Neural crest cell (in vitro differentiated cells): ENCODE measurements around the gene MORN3. TPM values are rescaled to one million over a fixed set of nuclear protein-coding genes. Genes with fewer than 3 reads are reported as not detected.
A peak's percentile ranks its signal among the peaks of the same experiment; 100 is the strongest.

Experiments used
- DNase-seq: peaks from one replicate; pipeline ENCODE4 v3.0.0; 2021; ENCODE audit warnings: low read depth, mixed read lengths, low spot score
- H3K27ac Mint-ChIP-seq: one replicate; pipeline ENCODE4 v1.8.0; 2021; ENCODE audit warnings: mild to moderate bottlenecking, mixed read lengths; ENCODE audit not compliant: unreplicated experiment
- H3K27me3 Mint-ChIP-seq: 2 replicates; pipeline ENCODE4 v1.8.0; 2021; ENCODE audit warnings: low read depth, mild to moderate bottlenecking, mixed read lengths
- H3K36me3 Mint-ChIP-seq: 2 replicates; pipeline ENCODE4 v1.8.0; 2021; ENCODE audit warnings: low read depth, mild to moderate bottlenecking, mixed read lengths
- H3K4me1 Mint-ChIP-seq: 2 replicates; pipeline ENCODE4 v1.8.0; 2021; ENCODE audit warnings: mixed read lengths
- H3K4me3 Mint-ChIP-seq: one replicate; pipeline ENCODE4 v1.8.0; 2021; ENCODE audit warnings: mild to moderate bottlenecking, mixed read lengths
- H3K9me3 Mint-ChIP-seq: 2 replicates; pipeline ENCODE4 v1.8.0; 2021; ENCODE audit warnings: mixed read lengths
- CTCF ChIP-seq: fragments of 200-600 bp; sonication (generic); conservative IDR thresholded peaks from 2 replicates; pipeline ENCODE4 v1.5.0; 2021; ENCODE audit warnings: antibody characterized with exemption, mild to moderate bottlenecking
- total RNA-seq: library from RNA; stranded (reverse); gene quantifications from 2 replicates; pipeline ENCODE4 v1.2.1, GENCODE V29; 2021

The MORN3 gene
- total RNA-seq, 1 donor from 2014 or later: 0.63 TPM

DNA sequence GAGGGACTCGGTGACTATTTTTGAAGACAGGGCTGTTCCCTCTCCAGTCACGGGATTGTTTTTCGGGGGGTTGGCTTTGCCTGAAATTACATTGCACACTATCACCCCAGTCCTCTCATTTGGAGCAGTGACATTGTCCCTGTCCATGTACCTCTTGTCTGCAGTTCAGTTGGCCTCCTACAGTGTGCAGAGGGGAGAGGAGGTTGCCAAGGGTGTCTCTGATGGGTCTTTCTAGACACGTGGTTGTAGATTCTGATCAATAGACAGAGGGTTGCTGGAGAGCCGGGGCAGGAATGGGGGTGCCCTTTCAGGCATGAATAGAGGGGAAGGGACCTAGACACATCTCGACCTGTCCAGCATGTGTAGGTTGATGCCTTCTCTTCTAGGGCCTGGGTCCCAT, 44.3 kb upstream of the MORN3 start:
- H3K4me3 Mint-ChIP-seq: peak overlapping the region; percentile 88
- H3K9me3 Mint-ChIP-seq: no peaks in the 10 kb centered on the region
- peaks cover 41% of the 10 kb centered on the region for H3K4me1 Mint-ChIP-seq
- H3K27me3 Mint-ChIP-seq: no peaks in the 10 kb centered on the region
- DNase-seq: no peak
- TF ChIP-seq CTCF: no peak
- no peaks in the 10 kb centered on the region for H3K36me3 Mint-ChIP-seq
- H3K27ac Mint-ChIP-seq: no peak overlapping the region

- Mint-ChIP-seq H3K27ac (peak overlapping the region; percentile 19), H3K36me3 (no peaks in the 10 kb centered on the region), H3K4me3 (peak overlapping the region; percentile 88), H3K9me3 (no peaks in the 10 kb centered on the region), H3K4me1 (peaks cover 39% of the 10 kb centered on the region), H3K27me3 (no peaks in the 10 kb centered on the region)
- no peak for TF ChIP-seq CTCF
- DNase-seq: no peak
Observed at GRCh38 chr12:121713257-121713777, 43.9 kb upstream of the MORN3 start.

DNA sequence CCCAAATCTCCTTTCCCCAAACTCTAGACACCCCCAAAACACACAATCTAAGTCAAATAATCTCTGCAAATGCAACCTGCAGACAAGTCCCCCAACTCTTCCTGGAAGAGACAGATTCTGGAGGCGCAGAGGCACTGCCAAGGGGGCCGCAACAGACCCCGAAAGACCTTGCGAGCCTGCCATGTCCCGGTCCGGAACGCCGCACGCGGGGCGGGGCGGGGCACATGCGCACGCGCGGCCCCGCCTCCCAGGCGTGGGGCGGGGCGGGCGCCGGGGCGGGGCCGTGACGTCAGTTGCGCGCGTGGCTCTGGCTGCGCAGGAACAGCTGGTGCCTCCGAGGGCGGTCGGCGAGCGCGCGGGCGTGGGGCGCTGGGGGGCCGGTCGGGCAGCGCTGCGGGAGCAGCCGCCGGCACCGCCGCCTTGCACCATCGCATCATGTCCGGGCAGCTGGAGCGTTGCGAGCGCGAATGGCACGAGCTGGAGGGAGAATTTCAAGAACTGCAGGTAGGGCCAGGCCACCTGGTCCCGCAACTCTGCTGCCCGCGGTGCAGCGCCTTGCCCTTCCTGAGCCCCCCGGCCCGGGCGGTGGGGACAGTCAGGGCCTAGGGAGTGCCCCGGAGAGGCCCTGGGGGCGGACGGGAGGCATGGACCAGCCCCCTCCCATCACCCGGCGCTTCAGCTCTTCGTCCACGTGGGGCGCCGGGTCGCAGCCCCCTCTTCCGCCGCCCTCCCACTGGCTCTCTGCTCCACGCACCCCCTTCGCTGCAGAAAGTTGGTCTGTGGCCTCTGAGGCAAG, 43.2 kb upstream of the MORN3 start, which contains the start of gene TMEM120B:
Gene TMEM120B, plus strand, starts transcription at position 292 of the 796 bp plus-strand sequence. Its CDS starts 144 bp downstream, at position 436.
- Mint-ChIP-seq H3K27me3 (no peaks in the 10 kb centered on the region), H3K4me1 (peaks cover 39% of the 10 kb centered on the region), H3K27ac (peak within 1 kb of the TSS; percentile 93), H3K9me3 (no peaks in the 10 kb centered on the region), H3K4me3 (peak within 1 kb of the TSS; percentile 94), H3K36me3 (no peaks in the 10 kb centered on the region)
- DNase-seq: peak; percentile 72
- TF ChIP-seq CTCF: peak; percentile 34

DNA sequence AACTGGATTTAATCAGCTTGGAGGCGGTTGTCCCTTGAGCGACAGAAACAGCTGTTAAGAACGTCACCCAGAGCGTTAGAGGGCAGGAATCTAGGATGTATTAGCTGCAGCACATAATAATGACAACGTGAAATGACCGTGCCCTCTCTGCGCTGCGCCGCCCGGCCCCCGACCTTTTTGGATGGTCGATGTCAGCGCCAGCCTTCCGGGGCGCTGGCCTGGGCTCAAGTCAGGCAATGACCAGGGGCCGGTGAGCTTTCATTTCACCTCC, 42.7 kb upstream of the MORN3 start:
- no peak for TF ChIP-seq CTCF
- Mint-ChIP-seq H3K27me3 (no peaks in the 10 kb centered on the region), H3K36me3 (no peaks in the 10 kb centered on the region), H3K4me1 (peaks cover 36% of the 10 kb centered on the region), H3K4me3 (peak overlapping the region; percentile 94), H3K27ac (peak overlapping the region; percentile 93), H3K9me3 (no peaks in the 10 kb centered on the region)
- DNase-seq: no peak

- no peaks in the 10 kb centered on the region for H3K9me3 Mint-ChIP-seq
Observed at GRCh38 chr12:121711361-121712189, 42.1 kb upstream of the MORN3 start.

More at GRCh38 chr12:121711361-121712189, 42.1 kb upstream of the MORN3 start:
- peak overlapping the region; percentile 93 for H3K27ac Mint-ChIP-seq
- H3K4me3 Mint-ChIP-seq: peak overlapping the region; percentile 94
- no peak for TF ChIP-seq CTCF
- DNase-seq: no peak
- no peaks in the 10 kb centered on the region for H3K27me3 Mint-ChIP-seq
- no peaks in the 10 kb centered on the region for H3K36me3 Mint-ChIP-seq
- peaks cover 31% of the 10 kb centered on the region for H3K4me1 Mint-ChIP-seq
